ENCODE results near the gene RNF227. TPM values are rescaled to one million over a fixed set of nuclear protein-coding genes. Genes with fewer than 3 reads are reported as not detected.

RNF227 gene
- total and polyA plus RNA-seq, 2 of the 8 experiments (the other 6 are each of a cell fraction or from before 2014, with no cell fraction given) = 0.63 to 1.7 TPM

GRCh38 chr17:7929158-7930023 is 13.3 kb upstream of the RNF227 start, which contains the start of gene KCNAB3 (continued):
- TF ChIP-seq RNF2 (IDR thresholded peaks at IDR 0.05; ENCODE audit: borderline replicate concordance, low read depth, low read length, missing control alignments, poor library complexity, severe bottlenecking) (peak; percentile 41), TCF12 (IDR thresholded peaks at IDR 0.05; ENCODE audit: low read depth, low read length) (no peak), CHD2 (IDR thresholded peaks at IDR 0.05; ENCODE audit: low read length) (peak; percentile 29), EZH2 (IDR thresholded peaks at IDR 0.05; ENCODE audit: low read depth, low read length, severe bottlenecking) (peak; percentile 44)

Data from H1 (cell line).